ENCODE results near the gene TCERG1L.
"Not testable (repeated sequence)": the region's sequence is repeated elsewhere in the genome, so short reads cannot be mapped to it uniquely, and the experiment has no call there.

The TCERG1L gene

GRCh38 chr10:131242007-131242406 is 69.5 kb downstream of the TCERG1L start:
- DNase-seq (ENCODE audit: low spot score) = no peak
- in situ Hi-C loops (cut with MboI; ENCODE audit: low sequenced_read_pairs, unreplicated experiment) = no loop called here
- TF ChIP-seq, protein P1, sequence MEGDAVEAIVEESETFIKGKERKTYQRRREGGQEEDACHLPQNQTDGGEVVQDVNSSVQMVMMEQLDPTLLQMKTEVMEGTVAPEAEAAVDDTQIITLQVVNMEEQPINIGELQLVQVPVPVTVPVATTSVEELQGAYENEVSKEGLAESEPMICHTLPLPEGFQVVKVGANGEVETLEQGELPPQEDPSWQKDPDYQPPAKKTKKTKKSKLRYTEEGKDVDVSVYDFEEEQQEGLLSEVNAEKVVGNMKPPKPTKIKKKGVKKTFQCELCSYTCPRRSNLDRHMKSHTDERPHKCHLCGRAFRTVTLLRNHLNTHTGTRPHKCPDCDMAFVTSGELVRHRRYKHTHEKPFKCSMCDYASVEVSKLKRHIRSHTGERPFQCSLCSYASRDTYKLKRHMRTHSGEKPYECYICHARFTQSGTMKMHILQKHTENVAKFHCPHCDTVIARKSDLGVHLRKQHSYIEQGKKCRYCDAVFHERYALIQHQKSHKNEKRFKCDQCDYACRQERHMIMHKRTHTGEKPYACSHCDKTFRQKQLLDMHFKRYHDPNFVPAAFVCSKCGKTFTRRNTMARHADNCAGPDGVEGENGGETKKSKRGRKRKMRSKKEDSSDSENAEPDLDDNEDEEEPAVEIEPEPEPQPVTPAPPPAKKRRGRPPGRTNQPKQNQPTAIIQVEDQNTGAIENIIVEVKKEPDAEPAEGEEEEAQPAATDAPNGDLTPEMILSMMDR (IDR thresholded peaks at IDR 0.05; ENCODE audit: borderline replicate concordance, control extremely low read depth, extremely low read depth, insufficient read depth, missing control alignments) = no peak

GRCh38 chr10:131240691-131241090 is 70.8 kb downstream of the TCERG1L start:
- in situ Hi-C loops (cut with MboI; ENCODE audit: low sequenced_read_pairs, unreplicated experiment) = no loop called here
- TF ChIP-seq, protein P1 (IDR thresholded peaks at IDR 0.05; ENCODE audit: borderline replicate concordance, control extremely low read depth, extremely low read depth, insufficient read depth, missing control alignments) = no peak
- DNase-seq (ENCODE audit: low spot score) = no peak

GRCh38 chr10:131239926-131240325 is 71.6 kb downstream of the TCERG1L start:
- DNase-seq (ENCODE audit: low spot score) = no peak
- TF ChIP-seq, protein P1 (IDR thresholded peaks at IDR 0.05; ENCODE audit: borderline replicate concordance, control extremely low read depth, extremely low read depth, insufficient read depth, missing control alignments) = no peak
- in situ Hi-C loops (cut with MboI; ENCODE audit: low sequenced_read_pairs, unreplicated experiment) = no loop called here

GRCh38 chr10:131239450-131239849 is 72.1 kb downstream of the TCERG1L start:
- no peak for DNase-seq (ENCODE audit: low spot score)
- in situ Hi-C loops (cut with MboI; ENCODE audit: low sequenced_read_pairs, unreplicated experiment) = no loop called here
- TF ChIP-seq, protein P1 (IDR thresholded peaks at IDR 0.05; ENCODE audit: borderline replicate concordance, control extremely low read depth, extremely low read depth, insufficient read depth, missing control alignments) = no peak

- DNase-seq (ENCODE audit: low spot score) = no peak
- TF ChIP-seq, protein P1 (IDR thresholded peaks at IDR 0.05; ENCODE audit: borderline replicate concordance, control extremely low read depth, extremely low read depth, insufficient read depth, missing control alignments) = no peak
- in situ Hi-C loops (cut with MboI; ENCODE audit: low sequenced_read_pairs, unreplicated experiment) = no loop called here
Measured at GRCh38 chr10:131238669-131239280, 72.7 kb downstream of the TCERG1L start.

GRCh38 chr10:131237991-131238651 is 73.4 kb downstream of the TCERG1L start:
- in situ Hi-C loops (cut with MboI; ENCODE audit: low sequenced_read_pairs, unreplicated experiment) = no loop called here
- TF ChIP-seq, protein P1 (IDR thresholded peaks at IDR 0.05; ENCODE audit: borderline replicate concordance, control extremely low read depth, extremely low read depth, insufficient read depth, missing control alignments) = no peak
- no peak for DNase-seq (ENCODE audit: low spot score)

DNA sequence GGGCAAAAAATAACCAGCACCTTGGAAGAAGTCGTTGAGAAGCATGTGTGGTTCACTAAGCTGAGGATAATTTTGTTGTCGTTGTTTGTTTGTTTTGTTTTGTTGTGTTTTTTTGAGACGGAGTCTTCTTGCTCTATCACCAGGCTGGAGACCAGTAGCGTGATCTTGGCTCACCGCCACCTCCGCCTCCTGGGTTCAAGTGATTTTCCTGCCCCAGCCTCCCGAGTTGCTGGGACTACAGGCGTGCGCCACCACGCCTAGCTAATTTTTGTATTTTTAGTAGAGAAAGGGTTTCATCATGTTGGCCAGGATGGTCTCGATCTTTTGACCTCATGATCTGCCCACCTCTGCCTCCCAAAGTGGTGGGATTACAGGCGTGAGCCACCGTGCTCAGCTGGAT is 76.9 kb downstream of the TCERG1L start:
- in situ Hi-C loops (cut with MboI; ENCODE audit: low sequenced_read_pairs, unreplicated experiment); DNase-seq (ENCODE audit: low spot score): not testable (repeated sequence)

Measured in GM13976 (cell line).